OCI-LY7 (cell line): ENCODE measurements around the gene ADCY9. TPM values are rescaled to one million over a fixed set of nuclear protein-coding genes. Genes with fewer than 3 reads are reported as not detected.
"Not testable (repeated sequence)": the region's sequence is repeated elsewhere in the genome, so short reads cannot be mapped to it uniquely, and the experiment has no call there.

Source experiments
- BruUV-seq: library from RNA; stranded (reverse); fragments of 400-500 nt; replicated peaks from 2 replicates; lab custom pipeline; 2021; lab: Mats Ljungman, UMichigan
- CTCF ChIA-PET: fragments of 300-600 bp; sonication (Branson Sonifier 250); formaldehyde crosslinking; loops from one replicate; lab custom pipeline; 2022; ENCODE audit warnings: antibody characterized with exemption; ENCODE audit not compliant: unreplicated experiment; lab: Charles Lee
- POLR2A ChIA-PET: fragments of 300-600 bp; sonication (Branson Sonifier 250); formaldehyde crosslinking; loops from one replicate; lab custom pipeline; 2022; ENCODE audit warnings: antibody characterized with exemption; lab: Charles Lee
- DNase-seq: peaks from one replicate; pipeline ENCODE4 v3.0.0-alpha.2; 2015; ENCODE audit warnings: low spot score
- H2AFZ ChIP-seq: fragments of 200-600 bp; sonication (generic), shearing (Covaris generic); 2 replicates; pipeline ENCODE4 v1.6.1; 2014; ENCODE audit warnings: mild to moderate bottlenecking, antibody characterized with exemption, low read length, moderate library complexity
- H3K27ac ChIP-seq: fragments of 200-600 bp; sonication (generic); 2 replicates; pipeline ENCODE4 v1.5.1; 2014; ENCODE audit warnings: mixed run types, low read depth, mild to moderate bottlenecking, moderate library complexity, low read length, inconsistent platforms; ENCODE audit not compliant: poor library complexity, severe bottlenecking
- H3K36me3 ChIP-seq: fragments of 200-600 bp; sonication (generic); 2 replicates; pipeline ENCODE4 v1.6.1; 2014; ENCODE audit warnings: mild to moderate bottlenecking, antibody characterized with exemption, low read length, moderate library complexity, mixed read lengths; ENCODE audit not compliant: insufficient read depth
- H3K4me1 ChIP-seq: fragments of 200-600 bp; sonication (generic); 2 replicates; pipeline ENCODE4 v1.5.1; 2014; ENCODE audit warnings: mild to moderate bottlenecking, low read length; ENCODE audit not compliant: insufficient read depth, poor library complexity, severe bottlenecking
- H3K4me2 ChIP-seq: fragments of 200-600 bp; sonication (generic); 2 replicates; pipeline ENCODE4 v1.6.1; 2014; ENCODE audit warnings: mild to moderate bottlenecking, low read length
- H3K4me3 ChIP-seq: fragments of 200-600 bp; sonication (generic); 2 replicates; pipeline ENCODE4 v1.5.1; 2014; ENCODE audit warnings: mild to moderate bottlenecking, low read depth, low read length; ENCODE audit not compliant: poor library complexity, severe bottlenecking
- H3K79me2 ChIP-seq: fragments of 200-600 bp; sonication (generic); 2 replicates; pipeline ENCODE4 v1.6.1; 2016; ENCODE audit warnings: low read depth, mild to moderate bottlenecking, low read length, moderate library complexity, mixed read lengths; ENCODE audit not compliant: insufficient read depth
- H3K9me2 ChIP-seq: fragments of 200-600 bp; sonication (generic); 2 replicates; pipeline ENCODE4 v1.6.1; 2016; ENCODE audit warnings: mild to moderate bottlenecking, low read length, mixed read lengths; ENCODE audit not compliant: insufficient read depth
- H3K9me3 ChIP-seq: fragments of 200-600 bp; sonication (generic); 2 replicates; pipeline ENCODE4 v1.6.1; 2014; ENCODE audit warnings: mild to moderate bottlenecking, mixed run types, low read length, mixed read lengths
- H4K20me1 ChIP-seq: fragments of 200-600 bp; sonication (generic); 2 replicates; pipeline ENCODE4 v1.6.1; 2014; ENCODE audit warnings: mild to moderate bottlenecking, antibody characterized with exemption, low read length, moderate library complexity, mixed read lengths; ENCODE audit not compliant: insufficient read depth
- CTCF ChIP-seq: fragments of 200-600 bp; sonication (generic); conservative IDR thresholded peaks from 2 replicates; pipeline ENCODE4 v1.5.1; 2014; ENCODE audit warnings: mild to moderate bottlenecking, antibody characterized with exemption, low read length, moderate library complexity, mixed read lengths
- EZH2phosphoT487 ChIP-seq: fragments of 200-600 bp; sonication (generic); IDR thresholded peaks from 2 replicates; pipeline ENCODE4 v1.6.1; 2018; ENCODE audit warnings: low read depth, borderline replicate concordance, mild to moderate bottlenecking, mixed run types, antibody characterized with exemption, low read length, moderate library complexity, mixed read lengths
- intact Hi-C: fragments of 100-400 bp; cut with micrococcal nuclease; formaldehyde crosslinking; loops from one replicate; pipeline ENCODE4 v1.10.0; 2022; ENCODE audit not compliant: unreplicated experiment
- total RNA-seq, 2 experiments: library from RNA; depleted of rRNA in 1 of 2; stranded (reverse); fragments of >200 nt in 1 of 2; shearing (Covaris generic) in 1 of 2; gene quantifications; 2 replicates each; pipeline ENCODE4 v1.2.3, GENCODE V29; 2014 to 2022

ADCY9 gene
- total RNA-seq, 2 experiments from 2014 or later, result 0.22 to 0.34 TPM

GRCh38 chr16:3946604-3947180, 169.6 kb downstream of the ADCY9 start:
- DNase-seq, result no peak
- Histone ChIP-seq H3K79me2 (no peaks in the 10 kb centered on the region), H2AFZ (no peak overlapping the region), H3K9me3 (no peaks in the 10 kb centered on the region), H3K27ac (no peak overlapping the region), H3K4me2 (no peak overlapping the region), H4K20me1 (no peaks in the 10 kb centered on the region), H3K4me3 (no peak overlapping the region), H3K36me3 (no peaks in the 10 kb centered on the region), H3K4me1 (no peaks in the 10 kb centered on the region), H3K9me2 (no peaks in the 10 kb centered on the region)
- BruUV-seq, result no TSS peak
- no peak for TF ChIP-seq CTCF
- TF ChIP-seq EZH2phosphoT487, result no peak
- intact Hi-C loops, result no loop called here
- ChIA-PET POLR2A (no interaction called here), CTCF (no interaction called here)

- Histone ChIP-seq H3K27ac (no peak overlapping the region), H3K4me1 (no peaks in the 10 kb centered on the region), H3K36me3 (no peaks in the 10 kb centered on the region), H3K9me2 (no peaks in the 10 kb centered on the region), H4K20me1 (no peaks in the 10 kb centered on the region), H3K9me3 (no peaks in the 10 kb centered on the region), H3K79me2 (no peaks in the 10 kb centered on the region), H3K4me2 (no peak overlapping the region), H2AFZ (no peak overlapping the region), H3K4me3 (no peak overlapping the region)
- POLR2A ChIA-PET, result interaction anchor here (0.7 kb wide), 1 partner anchor 303 kb away, joined by 4 read pairs; no protein-coding TSS in a partner anchor
- TF ChIP-seq CTCF (no peak), EZH2phosphoT487 (no peak)
- CTCF ChIA-PET, result no interaction called here
- DNase-seq, result no peak
- no TSS peak for BruUV-seq
- intact Hi-C loops, result no loop called here
Observed at GRCh38 chr16:3945751-3946603, 170.3 kb downstream of the ADCY9 start.

GRCh38 chr16:3944457-3944856, 171.8 kb downstream of the ADCY9 start:
- POLR2A ChIA-PET, H3K36me3 ChIP-seq, H3K4me3 ChIP-seq, H3K4me1 ChIP-seq, BruUV-seq, H3K9me3 ChIP-seq, H3K79me2 ChIP-seq, H3K27ac ChIP-seq, H3K4me2 ChIP-seq, DNase-seq, H2AFZ ChIP-seq, H4K20me1 ChIP-seq, H3K9me2 ChIP-seq, intact Hi-C loops, CTCF ChIA-PET: not testable (repeated sequence)

GRCh38 chr16:3942146-3942545, 174.1 kb downstream of the ADCY9 start:
- H3K9me3 ChIP-seq, H3K4me3 ChIP-seq, H2AFZ ChIP-seq, intact Hi-C loops, H3K4me1 ChIP-seq, H3K27ac ChIP-seq, POLR2A ChIA-PET, CTCF ChIA-PET, H3K36me3 ChIP-seq, BruUV-seq, H3K4me2 ChIP-seq, H4K20me1 ChIP-seq, H3K9me2 ChIP-seq, DNase-seq, H3K79me2 ChIP-seq: not testable (repeated sequence)
